ENCODE data around the gene TMEM115.

The TMEM115 gene

GRCh38 chr3:50389414-50389767 is 30.1 kb upstream of the TMEM115 start:
- Histone ChIP-seq H3K4me1 (ENCODE audit: control insufficient read depth, insufficient read depth, low read length) (no peaks in the 10 kb centered on the region), H3K4me2 (ENCODE audit: low read length) (no peak overlapping the region), H3K27me3 (ENCODE audit: control insufficient read depth, insufficient read depth, low read length) (peaks cover 66% of the 10 kb centered on the region), H3K9me3 (replicated peaks; ENCODE audit: low read length) (no peaks in the 10 kb centered on the region), H3K4me3 (ENCODE audit: low read length) (no peak overlapping the region), H3K9ac (ENCODE audit: low read depth, low read length) (no peak overlapping the region), H3K36me3 (ENCODE audit: insufficient read depth, low read length) (no peaks in the 10 kb centered on the region)

GRCh38 chr3:50388720-50389413 is 29.5 kb upstream of the TMEM115 start:
- Histone ChIP-seq H3K4me1 (ENCODE audit: control insufficient read depth, insufficient read depth, low read length) (no peaks in the 10 kb centered on the region), H3K9ac (ENCODE audit: low read depth, low read length) (no peak overlapping the region), H3K4me3 (ENCODE audit: low read length) (no peak overlapping the region), H3K9me3 (replicated peaks; ENCODE audit: low read length) (no peaks in the 10 kb centered on the region), H3K4me2 (ENCODE audit: low read length) (no peak overlapping the region), H3K27me3 (ENCODE audit: control insufficient read depth, insufficient read depth, low read length) (peaks cover 67% of the 10 kb centered on the region), H3K36me3 (ENCODE audit: insufficient read depth, low read length) (no peaks in the 10 kb centered on the region)

- Histone ChIP-seq H3K9me3 (replicated peaks; ENCODE audit: low read length) (no peaks in the 10 kb centered on the region), H3K4me1 (ENCODE audit: control insufficient read depth, insufficient read depth, low read length) (no peaks in the 10 kb centered on the region), H3K4me3 (ENCODE audit: low read length) (no peak overlapping the region), H3K36me3 (ENCODE audit: insufficient read depth, low read length) (no peaks in the 10 kb centered on the region), H3K4me2 (ENCODE audit: low read length) (no peak overlapping the region), H3K27me3 (ENCODE audit: control insufficient read depth, insufficient read depth, low read length) (peaks cover 64% of the 10 kb centered on the region), H3K9ac (ENCODE audit: low read depth, low read length) (no peak overlapping the region)
Observed at GRCh38 chr3:50388016-50388719, 28.8 kb upstream of the TMEM115 start.

- Histone ChIP-seq H3K4me3 (ENCODE audit: low read length) (no peak overlapping the region), H3K9me3 (replicated peaks; ENCODE audit: low read length) (no peaks in the 10 kb centered on the region), H3K36me3 (ENCODE audit: insufficient read depth, low read length) (no peaks in the 10 kb centered on the region), H3K9ac (ENCODE audit: low read depth, low read length) (no peak overlapping the region), H3K4me2 (ENCODE audit: low read length) (no peak overlapping the region), H3K4me1 (ENCODE audit: control insufficient read depth, insufficient read depth, low read length) (no peaks in the 10 kb centered on the region), H3K27me3 (ENCODE audit: control insufficient read depth, insufficient read depth, low read length) (peaks cover 46% of the 10 kb centered on the region)
Observed at GRCh38 chr3:50385754-50386153, 26.4 kb upstream of the TMEM115 start.

GRCh38 chr3:50383750-50384149 is 24.4 kb upstream of the TMEM115 start:
- H3K27me3 ChIP-seq (ENCODE audit: control insufficient read depth, insufficient read depth, low read length), result peaks cover 32% of the 10 kb centered on the region
- no peak overlapping the region for H3K9ac ChIP-seq (ENCODE audit: low read depth, low read length)
- no peak overlapping the region for H3K4me2 ChIP-seq (ENCODE audit: low read length)
- no peak overlapping the region for H3K4me3 ChIP-seq (ENCODE audit: low read length)
- H3K9me3 ChIP-seq (replicated peaks; ENCODE audit: low read length), result no peaks in the 10 kb centered on the region
- H3K4me1 ChIP-seq (ENCODE audit: control insufficient read depth, insufficient read depth, low read length), result no peaks in the 10 kb centered on the region
- no peaks in the 10 kb centered on the region for H3K36me3 ChIP-seq (ENCODE audit: insufficient read depth, low read length)

- Histone ChIP-seq H3K9ac (ENCODE audit: low read depth, low read length) (no peak overlapping the region), H3K4me1 (ENCODE audit: control insufficient read depth, insufficient read depth, low read length) (no peaks in the 10 kb centered on the region), H3K4me3 (ENCODE audit: low read length) (no peak overlapping the region), H3K27me3 (ENCODE audit: control insufficient read depth, insufficient read depth, low read length) (peaks cover 22% of the 10 kb centered on the region), H3K4me2 (ENCODE audit: low read length) (no peak overlapping the region), H3K36me3 (ENCODE audit: insufficient read depth, low read length) (no peaks in the 10 kb centered on the region), H3K9me3 (replicated peaks; ENCODE audit: low read length) (no peaks in the 10 kb centered on the region)
Observed at GRCh38 chr3:50382722-50383121, 23.4 kb upstream of the TMEM115 start.

- no peak overlapping the region for H3K4me3 ChIP-seq (ENCODE audit: low read length)
- no peak overlapping the region for H3K9ac ChIP-seq (ENCODE audit: low read depth, low read length)
- H3K36me3 ChIP-seq (ENCODE audit: insufficient read depth, low read length), result no peaks in the 10 kb centered on the region
- H3K27me3 ChIP-seq (ENCODE audit: control insufficient read depth, insufficient read depth, low read length), result peaks cover 11% of the 10 kb centered on the region
- no peak overlapping the region for H3K4me2 ChIP-seq (ENCODE audit: low read length)
- H3K9me3 ChIP-seq (replicated peaks; ENCODE audit: low read length), result no peaks in the 10 kb centered on the region
- H3K4me1 ChIP-seq (ENCODE audit: control insufficient read depth, insufficient read depth, low read length), result no peaks in the 10 kb centered on the region
Observed at GRCh38 chr3:50381383-50381782, 22.1 kb upstream of the TMEM115 start.

- no peak overlapping the region for H3K9ac ChIP-seq (ENCODE audit: low read depth, low read length)
- no peaks in the 10 kb centered on the region for H3K36me3 ChIP-seq (ENCODE audit: insufficient read depth, low read length)
- H3K4me3 ChIP-seq (ENCODE audit: low read length), result no peak overlapping the region
- no peaks in the 10 kb centered on the region for H3K4me1 ChIP-seq (ENCODE audit: control insufficient read depth, insufficient read depth, low read length)
- H3K9me3 ChIP-seq (replicated peaks; ENCODE audit: low read length), result no peaks in the 10 kb centered on the region
- H3K4me2 ChIP-seq (ENCODE audit: low read length), result no peak overlapping the region
- H3K27me3 ChIP-seq (ENCODE audit: control insufficient read depth, insufficient read depth, low read length), result peaks cover 11% of the 10 kb centered on the region
Observed at GRCh38 chr3:50380405-50381085, 21.2 kb upstream of the TMEM115 start.

GRCh38 chr3:50378757-50379156 is 19.4 kb upstream of the TMEM115 start:
- Histone ChIP-seq H3K4me1 (ENCODE audit: control insufficient read depth, insufficient read depth, low read length) (no peaks in the 10 kb centered on the region), H3K9me3 (replicated peaks; ENCODE audit: low read length) (no peaks in the 10 kb centered on the region), H3K4me2 (ENCODE audit: low read length) (no peak overlapping the region), H3K27me3 (ENCODE audit: control insufficient read depth, insufficient read depth, low read length) (peaks cover 10% of the 10 kb centered on the region), H3K9ac (ENCODE audit: low read depth, low read length) (no peak overlapping the region), H3K36me3 (ENCODE audit: insufficient read depth, low read length) (no peaks in the 10 kb centered on the region), H3K4me3 (ENCODE audit: low read length) (no peak overlapping the region)

- H3K9ac ChIP-seq (ENCODE audit: low read depth, low read length), result no peak overlapping the region
- no peak overlapping the region for H3K4me3 ChIP-seq (ENCODE audit: low read length)
- H3K4me2 ChIP-seq (ENCODE audit: low read length), result no peak overlapping the region
- no peaks in the 10 kb centered on the region for H3K4me1 ChIP-seq (ENCODE audit: control insufficient read depth, insufficient read depth, low read length)
- H3K36me3 ChIP-seq (ENCODE audit: insufficient read depth, low read length), result no peaks in the 10 kb centered on the region
- no peaks in the 10 kb centered on the region for H3K9me3 ChIP-seq (replicated peaks; ENCODE audit: low read length)
- peaks cover 9% of the 10 kb centered on the region for H3K27me3 ChIP-seq (ENCODE audit: control insufficient read depth, insufficient read depth, low read length)
Observed at GRCh38 chr3:50378024-50378423, 18.7 kb upstream of the TMEM115 start.

GRCh38 chr3:50375258-50375931 is 16.1 kb upstream of the TMEM115 start:
- no peak overlapping the region for H3K9ac ChIP-seq (ENCODE audit: low read depth, low read length)
- H3K36me3 ChIP-seq (ENCODE audit: insufficient read depth, low read length), result no peaks in the 10 kb centered on the region
- H3K4me3 ChIP-seq (ENCODE audit: low read length), result no peak overlapping the region
- H3K27me3 ChIP-seq (ENCODE audit: control insufficient read depth, insufficient read depth, low read length), result peaks cover 17% of the 10 kb centered on the region
- no peaks in the 10 kb centered on the region for H3K4me1 ChIP-seq (ENCODE audit: control insufficient read depth, insufficient read depth, low read length)
- H3K4me2 ChIP-seq (ENCODE audit: low read length), result no peak overlapping the region
- H3K9me3 ChIP-seq (replicated peaks; ENCODE audit: low read length), result no peaks in the 10 kb centered on the region
